ENCODE results near the gene TMOD3.
"Not testable (repeated sequence)": the region's sequence is repeated elsewhere in the genome, so short reads cannot be mapped to it uniquely, and the experiment has no call there.

DNA sequence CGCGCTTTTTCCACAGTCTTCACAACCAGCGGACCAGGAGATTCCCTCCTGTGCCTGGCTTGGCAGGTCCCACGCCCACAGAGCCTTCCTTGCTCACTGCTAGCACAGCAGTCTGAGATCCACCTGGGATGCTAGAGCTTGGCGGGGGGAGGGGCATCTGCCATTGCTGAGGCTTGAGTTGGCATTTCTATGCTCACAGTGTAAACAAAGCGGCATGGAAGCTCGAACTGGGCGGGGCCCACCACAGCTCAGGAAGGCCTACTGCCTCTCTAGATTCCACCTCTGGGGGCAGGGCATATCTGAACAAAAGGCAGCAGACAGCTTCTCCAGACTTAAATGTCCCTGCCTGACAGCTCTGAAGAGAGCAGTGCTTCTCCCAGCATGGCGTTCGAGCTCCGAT lies 42.3 kb upstream of the TMOD3 start:
- TF ChIP-seq, protein P1, sequence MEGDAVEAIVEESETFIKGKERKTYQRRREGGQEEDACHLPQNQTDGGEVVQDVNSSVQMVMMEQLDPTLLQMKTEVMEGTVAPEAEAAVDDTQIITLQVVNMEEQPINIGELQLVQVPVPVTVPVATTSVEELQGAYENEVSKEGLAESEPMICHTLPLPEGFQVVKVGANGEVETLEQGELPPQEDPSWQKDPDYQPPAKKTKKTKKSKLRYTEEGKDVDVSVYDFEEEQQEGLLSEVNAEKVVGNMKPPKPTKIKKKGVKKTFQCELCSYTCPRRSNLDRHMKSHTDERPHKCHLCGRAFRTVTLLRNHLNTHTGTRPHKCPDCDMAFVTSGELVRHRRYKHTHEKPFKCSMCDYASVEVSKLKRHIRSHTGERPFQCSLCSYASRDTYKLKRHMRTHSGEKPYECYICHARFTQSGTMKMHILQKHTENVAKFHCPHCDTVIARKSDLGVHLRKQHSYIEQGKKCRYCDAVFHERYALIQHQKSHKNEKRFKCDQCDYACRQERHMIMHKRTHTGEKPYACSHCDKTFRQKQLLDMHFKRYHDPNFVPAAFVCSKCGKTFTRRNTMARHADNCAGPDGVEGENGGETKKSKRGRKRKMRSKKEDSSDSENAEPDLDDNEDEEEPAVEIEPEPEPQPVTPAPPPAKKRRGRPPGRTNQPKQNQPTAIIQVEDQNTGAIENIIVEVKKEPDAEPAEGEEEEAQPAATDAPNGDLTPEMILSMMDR (IDR thresholded peaks at IDR 0.05; ENCODE audit: low read depth, low read length): not testable (repeated sequence)
- not testable (repeated sequence) for TF ChIP-seq EZH2phosphoT487 (IDR thresholded peaks at IDR 0.05; ENCODE audit: low read depth)
